HG03097 (cell line): ENCODE data around the gene SDC1.
"Not testable (repeated sequence)": the region's sequence is repeated elsewhere in the genome, so short reads cannot be mapped to it uniquely, and the experiment has no call there.

Source experiments
- ATAC-seq: cut with Tn5 transposase; IDR thresholded peaks from one replicate; pipeline ENCODE4 v1.9.1; 2021; ENCODE audit not compliant: unreplicated experiment, low FRiP score

The SDC1 gene

GRCh38 chr2:20199633-20200270 is 25.2 kb downstream of the SDC1 start:
- no peak for ATAC-seq

- ATAC-seq: no peak
These were observed 25.9 kb downstream of the SDC1 start for GRCh38 chr2:20198796-20199632.

- no peak for ATAC-seq
These were observed 26.9 kb downstream of the SDC1 start for GRCh38 chr2:20198001-20198400.

- no peak for ATAC-seq
These were observed 27.7 kb downstream of the SDC1 start for GRCh38 chr2:20197192-20197591.

GRCh38 chr2:20196657-20197161 is 28.2 kb downstream of the SDC1 start:
- no peak for ATAC-seq

GRCh38 chr2:20196053-20196656 is 28.8 kb downstream of the SDC1 start:
- ATAC-seq: no peak

GRCh38 chr2:20195431-20196033 is 29.4 kb downstream of the SDC1 start:
- no peak for ATAC-seq

- ATAC-seq: not testable (repeated sequence)
These were observed 29.9 kb downstream of the SDC1 start for GRCh38 chr2:20195016-20195411.

GRCh38 chr2:20194097-20195015 is 30.6 kb downstream of the SDC1 start:
- no peak for ATAC-seq

GRCh38 chr2:20193185-20193584 is 31.7 kb downstream of the SDC1 start:
- no peak for ATAC-seq

- ATAC-seq: no peak
These were observed 32.1 kb downstream of the SDC1 start for GRCh38 chr2:20192781-20193180.

GRCh38 chr2:20191714-20192569 is 33.0 kb downstream of the SDC1 start:
- no peak for ATAC-seq

- ATAC-seq: no peak
These were observed 33.8 kb downstream of the SDC1 start for GRCh38 chr2:20190876-20191713.

- ATAC-seq: no peak
These were observed 34.8 kb downstream of the SDC1 start for GRCh38 chr2:20190170-20190569.

GRCh38 chr2:20189299-20189931 is 35.5 kb downstream of the SDC1 start:
- ATAC-seq: no peak

- ATAC-seq: no peak
These were observed 36.1 kb downstream of the SDC1 start for GRCh38 chr2:20188851-20189250.

GRCh38 chr2:20188201-20188600 is 36.7 kb downstream of the SDC1 start:
- no peak for ATAC-seq

- ATAC-seq: no peak
These were observed 37.6 kb downstream of the SDC1 start for GRCh38 chr2:20187331-20187730.
